Fibroblast of skin of left quadriceps (primary cell): Measurements from ENCODE around the gene ZRANB1.
"Not testable (repeated sequence)": the region's sequence is repeated elsewhere in the genome, so short reads cannot be mapped to it uniquely, and the experiment has no call there.

Experiments used
- DNase-seq, 2 experiments: peaks; one replicate each; pipeline ENCODE4 v3.0.0-alpha.2; 2013; ENCODE audit warnings: low read depth in 2 of 2

Gene ZRANB1

GRCh38 chr10:124941823-124942222, at the start of gene ZRANB1:
Gene ZRANB1, plus strand, starts transcription at chr10:124942123. Its CDS starts 371 bp downstream, at chr10:124942494.
- no peak for DNase-seq

- DNase-seq, result no peak
Observed at GRCh38 chr10:124892905-124893304, 49.0 kb upstream of the ZRANB1 start.

DNA sequence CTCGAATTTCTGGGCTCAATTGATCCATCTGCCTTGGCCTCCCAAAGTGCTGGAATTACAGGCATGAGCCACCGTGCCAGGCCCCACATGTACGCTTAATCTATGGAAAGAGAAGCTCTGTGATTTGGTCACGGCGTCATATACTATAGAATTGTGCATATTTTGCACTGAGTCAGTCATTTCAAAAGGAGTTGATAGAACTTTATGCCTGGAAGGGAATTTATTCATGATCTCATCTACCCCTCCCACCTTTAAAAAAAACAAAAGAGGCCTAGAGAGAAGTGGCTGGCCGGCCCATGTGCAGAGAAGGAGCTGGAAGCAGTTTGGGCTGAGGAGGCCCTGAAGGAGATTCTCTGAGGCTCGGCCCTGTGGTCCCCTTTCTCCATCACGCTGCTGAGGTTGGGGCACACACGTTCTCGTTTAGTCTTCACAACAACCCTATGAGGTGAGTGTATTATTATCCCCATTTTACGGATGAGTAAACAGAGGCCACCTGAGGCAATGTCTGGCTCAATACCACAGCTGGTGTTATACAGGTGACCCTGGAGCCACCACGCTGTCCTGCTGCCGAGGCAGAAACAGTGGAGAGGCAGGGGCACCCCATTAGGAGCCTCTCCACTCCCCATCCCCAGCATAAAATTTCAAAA, 47.2 kb upstream of the ZRANB1 start:
- no peak for DNase-seq

GRCh38 chr10:124896751-124897150, 45.2 kb upstream of the ZRANB1 start:
- DNase-seq, result no peak

DNA sequence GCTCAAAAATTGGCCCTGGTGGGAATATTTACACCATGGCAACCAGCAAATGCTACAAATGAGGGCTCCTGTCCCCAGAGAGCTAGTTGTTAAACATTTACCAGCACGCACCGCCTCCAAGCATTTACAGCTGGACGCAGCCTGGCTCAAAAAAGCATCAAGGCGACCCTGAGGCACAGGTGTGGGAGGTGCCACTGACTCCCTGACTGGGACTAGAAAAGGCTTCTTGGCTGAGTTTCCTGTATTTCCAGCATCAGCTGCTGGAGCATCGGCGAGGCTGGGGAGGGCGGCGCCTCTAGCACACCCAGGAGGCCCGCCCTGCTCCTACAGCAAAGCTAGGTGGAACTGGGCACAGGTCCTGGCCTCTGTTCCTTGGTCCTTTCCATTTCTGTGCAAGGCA, 43.5 kb upstream of the ZRANB1 start:
- DNase-seq, result no peak

- no peak for DNase-seq
Observed at GRCh38 chr10:124899151-124899550, 42.8 kb upstream of the ZRANB1 start.

- DNase-seq, result no peak
Observed at GRCh38 chr10:124902462-124902861, 39.5 kb upstream of the ZRANB1 start.

DNA sequence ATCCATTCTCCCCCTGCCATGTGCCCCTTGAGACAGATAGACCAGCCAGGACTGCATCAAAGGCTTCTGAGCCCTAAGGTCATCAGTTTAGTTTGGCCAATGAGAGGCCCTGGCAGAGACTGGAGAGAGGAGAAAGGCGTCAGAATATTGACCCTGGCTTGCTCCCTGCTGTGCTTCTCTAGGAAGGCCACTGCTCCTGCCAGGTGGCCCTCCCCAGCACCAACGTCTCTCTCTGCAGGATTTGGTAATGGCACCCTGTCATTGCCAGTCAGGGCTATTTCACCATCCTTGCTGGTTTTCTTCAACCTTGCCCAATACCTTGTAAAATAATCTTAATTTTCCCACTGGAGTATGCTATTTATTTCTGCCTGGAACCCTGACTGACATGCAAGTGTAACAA, 38.8 kb upstream of the ZRANB1 start:
- DNase-seq, result no peak

GRCh38 chr10:124904796-124905195, 37.1 kb upstream of the ZRANB1 start:
- no peak for DNase-seq

DNA sequence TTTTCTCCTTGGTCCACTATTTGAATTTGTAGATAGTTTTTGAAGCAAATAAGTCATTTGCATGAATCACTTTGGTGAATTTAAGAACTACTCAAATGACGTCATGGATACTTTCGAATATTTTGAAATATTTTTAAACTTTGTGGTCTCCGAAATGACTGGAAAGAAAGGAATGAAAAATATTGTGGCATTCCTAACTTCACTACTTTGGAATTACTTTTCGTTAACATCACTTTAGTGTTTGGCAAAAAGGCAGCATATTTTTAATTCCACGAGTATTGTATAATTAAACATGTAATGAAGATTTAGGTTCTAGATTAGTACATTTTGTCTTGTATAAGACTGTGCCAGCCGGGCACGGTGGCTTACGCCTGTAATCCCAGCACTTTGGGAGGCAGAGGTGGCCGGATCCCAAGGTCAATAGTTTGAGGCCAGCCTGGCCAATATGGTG, 35.3 kb upstream of the ZRANB1 start:
- DNase-seq, result peak; percentile 85 to 86

- DNase-seq, result no peak
Observed at GRCh38 chr10:124909563-124909962, 32.4 kb upstream of the ZRANB1 start.

DNA sequence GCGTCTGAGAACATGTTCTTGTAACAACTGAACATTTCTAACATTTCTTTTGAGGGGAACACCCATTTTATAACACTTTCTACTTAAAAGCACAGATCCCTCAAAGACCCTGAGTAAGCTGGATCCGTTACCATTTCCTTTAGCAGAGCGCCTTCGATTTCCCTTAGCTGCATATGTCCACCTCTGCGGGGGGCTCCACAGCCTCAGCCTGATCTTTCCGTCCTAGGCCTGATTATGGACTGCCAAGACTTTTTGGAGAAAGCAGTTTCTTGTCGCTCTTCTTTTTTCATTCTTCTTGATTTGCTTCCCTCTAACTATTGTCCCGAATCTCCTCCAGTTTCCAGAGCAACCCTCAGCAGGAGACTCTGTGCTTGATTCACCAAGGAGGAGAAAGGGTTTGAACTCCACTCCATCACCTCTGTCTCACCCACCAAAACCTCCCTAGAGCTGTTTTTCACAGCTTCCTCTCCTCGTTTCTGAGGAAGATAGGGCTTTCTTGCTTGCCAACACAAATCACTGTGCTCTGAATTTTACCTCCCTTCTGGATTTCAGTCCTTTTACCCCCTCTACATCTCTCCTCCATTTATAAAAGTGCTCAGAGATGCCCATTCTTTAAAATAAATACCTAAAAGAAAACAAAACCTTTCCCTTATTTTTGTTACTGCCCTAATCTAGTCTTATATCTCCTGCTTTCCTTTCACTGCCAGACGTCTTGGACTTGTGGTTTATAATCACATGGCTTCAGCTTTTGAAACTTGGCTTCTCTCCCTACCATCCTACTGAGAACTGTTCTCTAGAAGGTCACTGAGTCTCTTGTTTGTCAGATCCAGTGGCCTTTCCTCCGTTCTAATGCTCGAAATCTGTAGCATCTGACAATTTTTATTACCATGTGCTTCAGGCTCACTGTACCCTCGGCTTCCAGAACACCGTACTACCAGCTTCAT, 30.5 kb upstream of the ZRANB1 start:
- no peak for DNase-seq

GRCh38 chr10:124912101-124912886, 29.6 kb upstream of the ZRANB1 start:
- no peak for DNase-seq

GRCh38 chr10:124913167-124913566, 28.8 kb upstream of the ZRANB1 start:
- DNase-seq, result no peak

DNA sequence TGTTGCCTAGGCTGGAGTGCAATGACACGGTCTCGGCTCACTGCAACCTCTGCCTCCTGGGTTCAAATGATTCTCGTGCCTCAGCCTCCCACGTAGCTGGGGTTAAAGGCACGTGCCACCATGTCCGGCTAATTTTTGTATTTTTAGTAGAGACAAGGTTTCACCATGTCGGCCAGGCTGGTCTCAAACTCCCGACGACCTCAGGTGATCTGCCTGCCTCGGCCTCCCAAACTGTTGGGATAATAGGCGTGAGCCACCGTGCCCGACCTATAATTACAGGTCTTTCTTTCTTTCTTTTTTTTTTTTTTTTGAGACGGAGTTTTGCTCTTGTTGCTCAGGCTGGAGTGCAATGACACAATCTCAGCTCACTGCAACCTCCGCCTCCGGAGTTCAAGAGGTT, 27.5 kb upstream of the ZRANB1 start:
- not testable (repeated sequence) for DNase-seq

- DNase-seq, result no peak
Observed at GRCh38 chr10:124916098-124916584, 25.8 kb upstream of the ZRANB1 start.

- peak; percentile 92 to 93 for DNase-seq
Observed at GRCh38 chr10:124916585-124917427, 25.1 kb upstream of the ZRANB1 start.

DNA sequence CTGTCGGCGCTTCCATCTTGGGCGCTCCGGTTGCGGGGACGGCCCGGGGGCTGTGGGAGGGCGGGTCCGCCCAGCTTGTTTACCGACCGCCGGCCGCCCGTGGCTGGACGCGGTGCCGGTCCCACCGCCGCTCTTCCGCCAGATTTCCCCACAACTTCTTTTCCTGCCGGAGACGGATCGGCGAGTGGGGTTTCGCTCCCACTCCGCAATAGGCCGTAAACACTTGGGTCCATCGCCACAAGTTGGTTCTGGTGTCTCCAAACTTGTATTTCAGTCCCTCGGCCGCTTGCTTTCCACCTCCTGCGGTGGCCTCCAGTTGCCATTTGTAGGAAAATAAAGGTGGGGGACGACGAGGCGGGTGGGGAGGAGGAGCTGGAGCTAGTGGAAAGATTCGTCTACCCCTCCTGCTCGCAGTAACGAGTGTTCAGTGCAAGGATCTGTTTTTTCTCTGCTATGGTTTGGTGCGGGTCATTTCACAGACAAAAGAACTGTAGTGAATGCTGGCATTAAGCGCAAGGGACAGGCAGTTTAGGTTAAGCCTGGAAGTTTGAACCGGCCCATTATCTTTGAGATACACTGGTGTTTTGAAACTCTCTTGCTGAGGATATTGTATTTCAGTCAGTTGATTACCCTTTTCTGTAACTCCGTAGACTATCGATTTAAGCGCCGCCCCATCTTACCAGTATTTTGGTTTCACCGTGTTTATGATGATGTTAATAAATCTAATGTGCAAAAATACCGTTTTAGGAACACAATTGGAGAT, 24.3 kb upstream of the ZRANB1 start:
- DNase-seq, result no peak

DNA sequence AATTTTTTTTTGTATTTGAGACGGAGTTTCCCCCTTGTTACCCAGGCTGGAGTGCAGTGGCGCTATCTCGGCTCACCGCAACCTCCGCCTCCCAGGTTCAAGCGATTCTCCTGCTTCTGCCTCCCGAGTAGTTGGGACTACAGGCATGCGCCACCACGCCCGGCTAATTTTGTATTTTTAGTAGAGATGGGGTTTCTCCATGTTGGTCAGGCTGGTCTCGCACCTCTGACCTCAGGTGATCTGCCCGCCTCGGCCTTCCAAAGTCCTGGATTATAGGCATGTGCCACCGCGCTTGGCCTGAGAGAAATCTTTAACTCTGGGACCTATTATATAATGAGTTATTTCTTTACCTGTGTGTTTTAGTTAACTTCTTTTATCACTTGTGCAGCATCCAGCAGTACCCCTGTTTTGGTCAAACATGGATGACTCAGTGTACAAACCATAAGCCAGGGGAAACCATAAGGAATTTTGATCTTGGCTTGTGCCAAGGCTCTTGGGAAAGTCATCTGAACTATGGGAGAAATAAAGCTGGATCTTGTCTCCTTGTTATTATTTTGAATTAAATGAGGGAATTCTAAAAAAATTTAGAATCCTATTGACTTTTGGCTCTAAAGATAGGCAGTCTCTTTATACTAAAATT, 23.6 kb upstream of the ZRANB1 start:
- DNase-seq, result peak in 1 of 2 experiments; percentile 54

- DNase-seq, result no peak
Observed at GRCh38 chr10:124918906-124919305, 23.0 kb upstream of the ZRANB1 start.
